ENCODE measurements around the gene HMGA1. TPM values are rescaled to one million over a fixed set of nuclear protein-coding genes. Genes with fewer than 3 reads are reported as not detected.

Gene HMGA1
- total and polyA plus RNA-seq, 2 experiments from 2014 or later: 1,411 to 2,052 TPM

DNA sequence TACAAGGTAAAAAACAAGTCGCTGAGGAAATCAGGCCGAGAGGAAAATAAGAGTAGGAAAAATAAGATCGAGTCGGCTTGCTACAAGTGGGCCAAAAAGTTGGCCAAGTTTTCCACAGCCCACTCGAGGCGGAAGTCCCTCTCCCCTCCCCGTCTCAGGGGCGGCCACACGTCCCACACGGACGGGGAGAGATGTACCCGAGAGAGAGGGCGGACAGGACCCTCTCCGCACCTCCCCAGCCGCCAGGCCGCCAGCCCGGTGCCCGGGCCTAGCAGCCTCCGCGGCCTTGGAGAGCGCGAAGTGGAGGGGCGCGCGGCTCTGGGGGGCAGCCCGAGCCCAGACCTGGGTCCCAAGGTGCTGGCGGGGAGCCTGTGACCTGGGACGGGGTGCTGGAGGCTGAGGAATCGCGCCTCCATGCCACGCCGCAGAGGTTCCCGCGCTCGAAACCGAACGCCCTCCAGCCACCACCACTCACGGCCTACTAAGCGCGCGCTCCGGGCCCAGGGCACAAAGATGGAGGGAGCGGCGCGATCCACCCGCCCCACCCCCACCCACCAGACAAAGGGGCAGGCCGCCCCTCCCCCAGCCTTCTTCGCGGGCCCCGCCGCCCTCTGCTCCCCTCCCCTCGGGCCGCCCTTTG is 1.9 kb upstream of the HMGA1 start (continued):
- TF ChIP-seq, protein P1, sequence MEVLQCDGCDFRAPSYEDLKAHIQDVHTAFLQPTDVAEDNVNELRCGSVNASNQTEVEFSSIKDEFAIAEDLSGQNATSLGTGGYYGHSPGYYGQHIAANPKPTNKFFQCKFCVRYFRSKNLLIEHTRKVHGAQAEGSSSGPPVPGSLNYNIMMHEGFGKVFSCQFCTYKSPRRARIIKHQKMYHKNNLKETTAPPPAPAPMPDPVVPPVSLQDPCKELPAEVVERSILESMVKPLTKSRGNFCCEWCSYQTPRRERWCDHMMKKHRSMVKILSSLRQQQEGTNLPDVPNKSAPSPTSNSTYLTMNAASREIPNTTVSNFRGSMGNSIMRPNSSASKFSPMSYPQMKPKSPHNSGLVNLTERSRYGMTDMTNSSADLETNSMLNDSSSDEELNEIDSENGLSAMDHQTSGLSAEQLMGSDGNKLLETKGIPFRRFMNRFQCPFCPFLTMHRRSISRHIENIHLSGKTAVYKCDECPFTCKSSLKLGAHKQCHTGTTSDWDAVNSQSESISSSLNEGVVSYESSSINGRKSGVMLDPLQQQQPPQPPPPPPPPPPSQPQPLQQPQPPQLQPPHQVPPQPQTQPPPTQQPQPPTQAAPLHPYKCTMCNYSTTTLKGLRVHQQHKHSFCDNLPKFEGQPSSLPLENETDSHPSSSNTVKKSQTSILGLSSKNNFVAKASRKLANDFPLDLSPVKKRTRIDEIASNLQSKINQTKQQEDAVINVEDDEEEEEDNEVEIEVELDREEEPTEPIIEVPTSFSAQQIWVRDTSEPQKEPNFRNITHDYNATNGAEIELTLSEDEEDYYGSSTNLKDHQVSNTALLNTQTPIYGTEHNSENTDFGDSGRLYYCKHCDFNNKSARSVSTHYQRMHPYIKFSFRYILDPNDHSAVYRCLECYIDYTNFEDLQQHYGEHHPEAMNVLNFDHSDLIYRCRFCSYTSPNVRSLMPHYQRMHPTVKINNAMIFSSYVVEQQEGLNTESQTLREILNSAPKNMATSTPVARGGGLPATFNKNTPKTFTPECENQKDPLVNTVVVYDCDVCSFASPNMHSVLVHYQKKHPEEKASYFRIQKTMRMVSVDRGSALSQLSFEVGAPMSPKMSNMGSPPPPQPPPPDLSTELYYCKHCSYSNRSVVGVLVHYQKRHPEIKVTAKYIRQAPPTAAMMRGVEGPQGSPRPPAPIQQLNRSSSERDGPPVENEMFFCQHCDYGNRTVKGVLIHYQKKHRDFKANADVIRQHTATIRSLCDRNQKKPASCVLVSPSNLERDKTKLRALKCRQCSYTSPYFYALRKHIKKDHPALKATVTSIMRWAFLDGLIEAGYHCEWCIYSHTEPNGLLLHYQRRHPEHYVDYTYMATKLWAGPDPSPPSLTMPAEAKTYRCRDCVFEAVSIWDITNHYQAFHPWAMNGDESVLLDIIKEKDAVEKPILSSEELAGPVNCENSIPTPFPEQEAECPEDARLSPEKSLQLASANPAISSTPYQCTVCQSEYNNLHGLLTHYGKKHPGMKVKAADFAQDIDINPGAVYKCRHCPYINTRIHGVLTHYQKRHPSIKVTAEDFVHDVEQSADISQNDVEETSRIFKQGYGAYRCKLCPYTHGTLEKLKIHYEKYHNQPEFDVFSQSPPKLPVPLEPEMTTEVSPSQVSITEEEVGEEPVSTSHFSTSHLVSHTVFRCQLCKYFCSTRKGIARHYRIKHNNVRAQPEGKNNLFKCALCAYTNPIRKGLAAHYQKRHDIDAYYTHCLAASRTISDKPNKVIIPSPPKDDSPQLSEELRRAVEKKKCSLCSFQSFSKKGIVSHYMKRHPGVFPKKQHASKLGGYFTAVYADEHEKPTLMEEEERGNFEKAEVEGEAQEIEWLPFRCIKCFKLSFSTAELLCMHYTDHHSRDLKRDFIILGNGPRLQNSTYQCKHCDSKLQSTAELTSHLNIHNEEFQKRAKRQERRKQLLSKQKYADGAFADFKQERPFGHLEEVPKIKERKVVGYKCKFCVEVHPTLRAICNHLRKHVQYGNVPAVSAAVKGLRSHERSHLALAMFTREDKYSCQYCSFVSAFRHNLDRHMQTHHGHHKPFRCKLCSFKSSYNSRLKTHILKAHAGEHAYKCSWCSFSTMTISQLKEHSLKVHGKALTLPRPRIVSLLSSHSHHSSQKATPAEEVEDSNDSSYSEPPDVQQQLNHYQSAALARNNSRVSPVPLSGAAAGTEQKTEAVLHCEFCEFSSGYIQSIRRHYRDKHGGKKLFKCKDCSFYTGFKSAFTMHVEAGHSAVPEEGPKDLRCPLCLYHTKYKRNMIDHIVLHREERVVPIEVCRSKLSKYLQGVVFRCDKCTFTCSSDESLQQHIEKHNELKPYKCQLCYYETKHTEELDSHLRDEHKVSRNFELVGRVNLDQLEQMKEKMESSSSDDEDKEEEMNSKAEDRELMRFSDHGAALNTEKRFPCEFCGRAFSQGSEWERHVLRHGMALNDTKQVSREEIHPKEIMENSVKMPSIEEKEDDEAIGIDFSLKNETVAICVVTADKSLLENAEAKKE (CRISPR knock-in tag; IDR thresholded peaks at IDR 0.05): no peak
- TF ChIP-seq ZNF114 (CRISPR knock-in tag; IDR thresholded peaks at IDR 0.05) (no peak), POLR2AphosphoS5 (IDR thresholded peaks at IDR 0.05; ENCODE audit: low read depth) (peak; percentile 53), EZH2 (IDR thresholded peaks at IDR 0.05; ENCODE audit: low read depth, unreplicated experiment) (no peak), EZH2phosphoT487 (IDR thresholded peaks at IDR 0.05; ENCODE audit: unreplicated experiment) (no peak), STAT1 (IDR thresholded peaks at IDR 0.05; ENCODE audit: unreplicated experiment) (no peak), CREB1 (CRISPR knock-in tag; IDR thresholded peaks at IDR 0.05; ENCODE audit: low read depth) (no peak)
- TF ChIP-seq, protein P2, sequence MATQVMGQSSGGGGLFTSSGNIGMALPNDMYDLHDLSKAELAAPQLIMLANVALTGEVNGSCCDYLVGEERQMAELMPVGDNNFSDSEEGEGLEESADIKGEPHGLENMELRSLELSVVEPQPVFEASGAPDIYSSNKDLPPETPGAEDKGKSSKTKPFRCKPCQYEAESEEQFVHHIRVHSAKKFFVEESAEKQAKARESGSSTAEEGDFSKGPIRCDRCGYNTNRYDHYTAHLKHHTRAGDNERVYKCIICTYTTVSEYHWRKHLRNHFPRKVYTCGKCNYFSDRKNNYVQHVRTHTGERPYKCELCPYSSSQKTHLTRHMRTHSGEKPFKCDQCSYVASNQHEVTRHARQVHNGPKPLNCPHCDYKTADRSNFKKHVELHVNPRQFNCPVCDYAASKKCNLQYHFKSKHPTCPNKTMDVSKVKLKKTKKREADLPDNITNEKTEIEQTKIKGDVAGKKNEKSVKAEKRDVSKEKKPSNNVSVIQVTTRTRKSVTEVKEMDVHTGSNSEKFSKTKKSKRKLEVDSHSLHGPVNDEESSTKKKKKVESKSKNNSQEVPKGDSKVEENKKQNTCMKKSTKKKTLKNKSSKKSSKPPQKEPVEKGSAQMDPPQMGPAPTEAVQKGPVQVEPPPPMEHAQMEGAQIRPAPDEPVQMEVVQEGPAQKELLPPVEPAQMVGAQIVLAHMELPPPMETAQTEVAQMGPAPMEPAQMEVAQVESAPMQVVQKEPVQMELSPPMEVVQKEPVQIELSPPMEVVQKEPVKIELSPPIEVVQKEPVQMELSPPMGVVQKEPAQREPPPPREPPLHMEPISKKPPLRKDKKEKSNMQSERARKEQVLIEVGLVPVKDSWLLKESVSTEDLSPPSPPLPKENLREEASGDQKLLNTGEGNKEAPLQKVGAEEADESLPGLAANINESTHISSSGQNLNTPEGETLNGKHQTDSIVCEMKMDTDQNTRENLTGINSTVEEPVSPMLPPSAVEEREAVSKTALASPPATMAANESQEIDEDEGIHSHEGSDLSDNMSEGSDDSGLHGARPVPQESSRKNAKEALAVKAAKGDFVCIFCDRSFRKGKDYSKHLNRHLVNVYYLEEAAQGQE (IDR thresholded peaks at IDR 0.05; ENCODE audit: unreplicated experiment): no peak
